Pancreas (tissue), 10 donors: ENCODE results near the gene CDHR2. TPM values are rescaled to one million over a fixed set of nuclear protein-coding genes. Genes with fewer than 3 reads are reported as not detected.

Source experiments
- ATAC-seq, 4 donors: fragments of 200-7000 bp; cut with Tn5 transposase; one replicate each; pipeline versions ENCODE4 v1.8.0 to v1.9.1; 2020; ENCODE audit warnings: mild to moderate bottlenecking in 4 of 4, moderate library complexity in 4 of 4
- DNase-seq, 6 donors: peaks; one replicate each; pipeline ENCODE4 v3.0.0-alpha.2; 2020
- FAIRE-seq: peaks from 2 replicates; lab custom pipeline; 2012; peaks lifted over from hg19 to GRCh38; lab: Jason Lieb, UNC
- H3K27ac ChIP-seq, 4 donors: fragments of 200-600 bp; sonication (generic); 1 replicate in 3 of 4; 2 replicates in 1 of 4; pipeline versions ENCODE4 v1.5.0 to v1.8.0; 2020
- H3K27me3 ChIP-seq, 4 donors: fragments of 200-600 bp; one replicate each; pipeline ENCODE4 v1.8.0; 2021
- H3K36me3 ChIP-seq, 3 donors: fragments of 200-600 bp; sonication (generic) in 1 of 3; one replicate each; pipeline versions ENCODE4 v1.5.0 to v1.8.0; 2020 to 2021
- H3K4me1 ChIP-seq, 3 donors: fragments of 200-600 bp; one replicate each; pipeline ENCODE4 v1.8.0; 2021
- H3K4me3 ChIP-seq, 4 donors: fragments of 200-600 bp; sonication (generic) in 2 of 4; one replicate each; pipeline versions ENCODE4 v1.5.0 to v1.8.0; 2020 to 2021
- H3K9me3 ChIP-seq, 4 donors: fragments of 200-600 bp; one replicate each; pipeline ENCODE4 v1.8.0; 2021
- CTCF ChIP-seq, 4 donors: fragments of 200-600 bp; sonication (generic) in 3 of 4; IDR thresholded peaks; one replicate each; pipeline versions ENCODE4 v1.5.0 to v1.8.0; 2021; ENCODE audit warnings: antibody characterized with exemption in 4 of 4
- WGBS, 2 donors: extraction: QIAGEN DNeasy Blood & Tissue Kit; methylation state at CpG; one replicate each; pipeline ENCODE4 v1.1.7; 2013; 5-methylcytosine and 5-hydroxymethylcytosine counted together
- intact Hi-C, 3 donors: fragments of 100-400 bp; cut with DNase I; formaldehyde crosslinking; loops; one replicate each; pipeline versions ENCODE4 v1.11.1 to v1.14.2; 2022
- microRNA-seq, 2 donors: library from miRNA; unstranded; fragments of <30 nt; microRNA quantifications; one replicate each; pipeline versions ENCODE4 to v1.1.0, GENCODE V29; 2019 to 2020
- polyA plus RNA-seq, 2 donors: library from polyadenylated mRNA; stranded (reverse); fragments of 200-250 nt; gene quantifications; one replicate each; pipeline ENCODE4 v1.2.3, GENCODE V29; 2013
- total RNA-seq, 6 donors: library from RNA; stranded (reverse); fragmentation: NEBNext Ultra II Directional in 4 of 6; extraction: Animal tissue kit (Norgen Biotek cat#: 25700) in 4 of 6; gene quantifications; one replicate each; pipeline versions ENCODE4 v1.2.1 to v1.2.4, GENCODE V29; 2021 to 2023
- donor health status: healthy with polysubstance abuse.
- donor health status: DM: no; HTN: no; CAD: no; lungs with moderate emphysema.
- donor health status: DM: no; HTN: no; CAD: no.
- donor health status: control.
- donor health status: control.
- donor health status: Bipolar disorder and iron deficiency.
- donor health status: DM: yes; HTN: yes; CAD: no.
- donor health status: DM: no; HTN: no; CAD: no.
- donor health status: DM: no; HTN: no; CAD: no.
- donor health status: DM: yes; HTN: yes; CAD: no.

The CDHR2 gene
- total and polyA plus RNA-seq, 8 donors: 0.19 to 1.1 (median 0.26) TPM; not detected in 1

GRCh38 chr5:176643491-176644219 lies 94.5 kb downstream of the CDHR2 start:
- no peak for FAIRE-seq
- intact Hi-C loops: no loop called here

DNA sequence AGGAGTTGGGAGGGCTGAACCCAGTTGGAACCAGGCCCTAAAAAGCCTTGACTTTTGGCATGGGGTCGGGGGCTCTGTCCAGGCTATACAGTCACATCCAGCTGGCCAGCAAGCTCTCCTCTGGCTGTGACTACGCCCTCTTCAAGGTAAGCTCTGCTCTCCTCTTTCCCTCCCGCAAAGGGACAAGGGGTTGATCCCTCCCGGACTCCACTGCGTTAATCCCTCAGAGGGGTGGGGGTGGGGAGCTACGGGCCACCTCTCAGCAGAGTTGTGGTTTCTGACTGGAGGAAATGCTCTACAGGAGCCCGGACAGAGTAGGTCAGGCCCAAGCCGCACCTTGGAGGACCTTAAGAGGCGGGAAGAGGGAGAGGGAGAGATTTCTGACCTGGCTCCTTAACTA lies 95.2 kb downstream of the CDHR2 start:
- 68 to 71% methylated on average over 9 of the region's 9 CpGs for WGBS, 2 donors
- ATAC-seq (no peak), FAIRE-seq (no peak), DNase-seq (no peak)
- no peaks in the 10 kb centered on the region for H3K27me3 ChIP-seq
- H3K4me3 ChIP-seq: no peak overlapping the region
- peaks cover 0 to 6% (median 3%) of the 10 kb centered on the region in 3 donors for H3K4me1 ChIP-seq
- TF ChIP-seq CTCF (IDR thresholded peaks at IDR 0.05): no peak
- intact Hi-C loops: no loop called here
- no peak overlapping the region for H3K27ac ChIP-seq
- H3K36me3 ChIP-seq: no peaks in the 10 kb centered on the region
- no peaks in the 10 kb centered on the region for H3K9me3 ChIP-seq

More at GRCh38 chr5:176643491-176644219, 94.5 kb downstream of the CDHR2 start:
- Histone ChIP-seq H3K27ac (no peak overlapping the region), H3K27me3 (no peaks in the 10 kb centered on the region), H3K9me3 (no peaks in the 10 kb centered on the region), H3K4me3 (no peak overlapping the region), H3K4me1 (peaks cover 0 to 6% (median 3%) of the 10 kb centered on the region in 3 donors), H3K36me3 (no peaks in the 10 kb centered on the region)
- no peak for TF ChIP-seq CTCF (IDR thresholded peaks at IDR 0.05)
- DNase-seq (peak in 1 of 6 donors; percentile 56), ATAC-seq (no peak)
- 71 to 74% methylated on average over 11 of the region's 11 CpGs for WGBS, 2 donors

- no peak for TF ChIP-seq CTCF (IDR thresholded peaks at IDR 0.05)
- FAIRE-seq (no peak), ATAC-seq (no peak), DNase-seq (peak in 1 of 6 donors; percentile 74)
- Histone ChIP-seq H3K4me1 (peaks cover 0 to 6% (median 3%) of the 10 kb centered on the region in 3 donors), H3K27me3 (no peaks in the 10 kb centered on the region), H3K27ac (no peak overlapping the region), H3K4me3 (no peak overlapping the region), H3K9me3 (no peaks in the 10 kb centered on the region), H3K36me3 (no peaks in the 10 kb centered on the region)
- WGBS, 2 donors: 87 to 89% methylated on average over 22 of the region's 22 CpGs
- intact Hi-C loops: no loop called here
These were observed 95.9 kb downstream of the CDHR2 start for GRCh38 chr5:176644878-176645670.

Small RNA genes lying within 50 kb of the gene (microRNA-seq; reads per million reads assigned to microRNA genes)
- 0 reads per million in 2 donors for gene MIR4281

Other genes with a start within 250 kb of the CDHR2 start
- gene KIAA1191, start 187.6 kb upstream of the CDHR2 start, total RNA-seq: 10 to 100 TPM; 37.0 to 58.5 (median 42.2) TPM
- gene KIAA1191, start 187.6 kb upstream of the CDHR2 start, polyA plus RNA-seq: 10 to 100 TPM; 28.7 to 43.3 TPM
- 1 to 10 TPM in 5 of 6 donors, under 1 TPM in 1; 0.95 to 5.3 (median 1.7) TPM for gene ARL10, start 183.9 kb upstream of the CDHR2 start, total RNA-seq
- gene ARL10, start 183.9 kb upstream of the CDHR2 start, polyA plus RNA-seq: 1 to 10 TPM; 3.0 to 4.0 TPM
- gene NOP16, start 160.7 kb upstream of the CDHR2 start, total RNA-seq: 10 to 100 TPM in 2 of 6 donors, 1 to 10 TPM in 4; 4.7 to 13.3 (median 7.9) TPM
- 10 to 100 TPM; 18.4 to 23.2 TPM for gene NOP16, start 160.7 kb upstream of the CDHR2 start, polyA plus RNA-seq
- 10 to 100 TPM; 30.0 to 47.4 (median 44.4) TPM for gene HIGD2A, start 160.6 kb upstream of the CDHR2 start, total RNA-seq
- gene HIGD2A, start 160.6 kb upstream of the CDHR2 start, polyA plus RNA-seq: 100 to 1,000 TPM; 101 to 109 TPM
- 10 to 100 TPM; 28.6 to 42.3 (median 32.6) TPM for gene CLTB, start 132.8 kb upstream of the CDHR2 start, total RNA-seq
- gene CLTB, start 132.8 kb upstream of the CDHR2 start, polyA plus RNA-seq: 10 to 100 TPM; 64.9 to 92.0 TPM
- gene FAF2, start 101.0 kb upstream of the CDHR2 start, total RNA-seq: 10 to 100 TPM in 5 of 6 donors, 1 to 10 TPM in 1; 9.3 to 18.0 (median 15.6) TPM
- 10 to 100 TPM in 1 of 2 donors, 1 to 10 TPM in 1; 6.8 to 15.5 TPM for gene FAF2, start 101.0 kb upstream of the CDHR2 start, polyA plus RNA-seq
- 10 to 100 TPM; 13.8 to 36.6 (median 18.5) TPM for gene RNF44, start 11.9 kb upstream of the CDHR2 start, total RNA-seq
- 10 to 100 TPM; 18.0 to 27.5 TPM for gene RNF44, start 11.9 kb upstream of the CDHR2 start, polyA plus RNA-seq
- 1 to 10 TPM in 2 of 6 donors, under 1 TPM in 4; 0.23 to 1.1 (median 0.42) TPM for gene GPRIN1, start 60.8 kb downstream of the CDHR2 start, total RNA-seq
- gene GPRIN1, start 60.8 kb downstream of the CDHR2 start, polyA plus RNA-seq: 1 to 10 TPM in 1 of 2 donors, under 1 TPM in 1; 0.72 to 3.2 TPM
- under 1 TPM in 5 of 6 donors, not detected in 1; 0.14 to 0.41 (median 0.35) TPM for gene SNCB, start 81.2 kb downstream of the CDHR2 start, total RNA-seq
- gene SNCB, start 81.2 kb downstream of the CDHR2 start, polyA plus RNA-seq: 1 to 10 TPM; 3.6 to 6.6 TPM
- gene EIF4E1B, start 81.3 kb downstream of the CDHR2 start, total RNA-seq: under 1 TPM in 1 of 6 donors, not detected in 5; 0.04 TPM
- gene EIF4E1B, start 81.3 kb downstream of the CDHR2 start, polyA plus RNA-seq: 1 to 10 TPM in 1 of 2 donors, under 1 TPM in 1; 0.30 to 1.5 TPM
- gene TSPAN17, start 98.1 kb downstream of the CDHR2 start, total RNA-seq: 10 to 100 TPM; 12.4 to 26.6 (median 15.3) TPM
- 10 to 100 TPM; 22.8 to 30.1 TPM for gene TSPAN17, start 98.1 kb downstream of the CDHR2 start, polyA plus RNA-seq